ENCODE data around the gene RIT2. TPM values are rescaled to one million over a fixed set of nuclear protein-coding genes. Genes with fewer than 3 reads are reported as not detected.

Gene RIT2
- total and polyA plus RNA-seq, 7 donors = not detected

- Histone ChIP-seq H3K4me1 (no peaks in the 10 kb centered on the region), H3K27ac (no peak overlapping the region), H3K4me3 (no peak overlapping the region), H3K36me3 (ENCODE audit: insufficient read depth in 1 of 2, low read depth in 1 of 2) (no peaks in the 10 kb centered on the region), H3K27me3 (ENCODE audit: insufficient read depth in 3 of 3, low read length in 2 of 3) (no peaks in the 10 kb centered on the region), H3K9me3 (no peaks in the 10 kb centered on the region)
- DNase-seq (no peak), ATAC-seq (no peak)
- no peak for TF ChIP-seq CTCF (IDR thresholded peaks at IDR 0.05)
- intact Hi-C loops (cut with DNase I) = no loop called here
Observed at GRCh38 chr18:42860011-42860410, 255.5 kb downstream of the RIT2 start.

- TF ChIP-seq CTCF (IDR thresholded peaks at IDR 0.05) = no peak
- intact Hi-C loops (cut with DNase I) = no loop called here
- Histone ChIP-seq H3K36me3 (ENCODE audit: insufficient read depth in 1 of 2, low read depth in 1 of 2) (no peaks in the 10 kb centered on the region), H3K27me3 (ENCODE audit: insufficient read depth in 3 of 3, low read length in 2 of 3) (no peaks in the 10 kb centered on the region), H3K9me3 (no peaks in the 10 kb centered on the region), H3K4me3 (no peak overlapping the region), H3K4me1 (no peaks in the 10 kb centered on the region), H3K27ac (no peak overlapping the region)
- DNase-seq = no peak
- no peak for ATAC-seq
- WGBS, 3 donors = 72 to 88% (median 73%) methylated on average over 2 of the region's 2 CpGs
Observed at GRCh38 chr18:42854558-42854957, 260.9 kb downstream of the RIT2 start.

GRCh38 chr18:42850174-42851083, 265.1 kb downstream of the RIT2 start:
- DNase-seq (no peak), ATAC-seq (no peak)
- Histone ChIP-seq H3K9me3 (no peaks in the 10 kb centered on the region), H3K36me3 (ENCODE audit: insufficient read depth in 1 of 2, low read depth in 1 of 2) (no peaks in the 10 kb centered on the region), H3K27ac (no peak overlapping the region), H3K4me1 (no peaks in the 10 kb centered on the region), H3K27me3 (ENCODE audit: insufficient read depth in 3 of 3, low read length in 2 of 3) (no peaks in the 10 kb centered on the region), H3K4me3 (no peak overlapping the region)
- TF ChIP-seq CTCF (IDR thresholded peaks at IDR 0.05) = no peak
- intact Hi-C loops (cut with DNase I) = no loop called here
- 73 to 79% (median 74%) methylated on average over 5 of the region's 5 CpGs for WGBS, 3 donors

GRCh38 chr18:42839408-42839807, 276.1 kb downstream of the RIT2 start:
- TF ChIP-seq CTCF (IDR thresholded peaks at IDR 0.05) = no peak
- no peak overlapping the region for H3K27ac ChIP-seq
- WGBS, 3 donors = 67 to 76% (median 74%) methylated on average over 1 of the region's 1 CpG
- H3K4me3 ChIP-seq = no peak overlapping the region
- no peaks in the 10 kb centered on the region for H3K9me3 ChIP-seq
- H3K4me1 ChIP-seq = no peaks in the 10 kb centered on the region
- DNase-seq (no peak), ATAC-seq (no peak)
- intact Hi-C loops (cut with DNase I) = loop anchor here in 1 of 2 donors (10.0 kb wide), 1 partner anchor 55 kb away; no protein-coding TSS in a partner anchor
- no peaks in the 10 kb centered on the region for H3K36me3 ChIP-seq (ENCODE audit: insufficient read depth in 1 of 2, low read depth in 1 of 2)
- H3K27me3 ChIP-seq (ENCODE audit: insufficient read depth in 3 of 3, low read length in 2 of 3) = no peaks in the 10 kb centered on the region

All from psoas muscle (tissue), 8 donors.